ENCODE measurements around the gene TUBG2.
"Not testable (repeated sequence)": the region's sequence is repeated elsewhere in the genome, so short reads cannot be mapped to it uniquely, and the experiment has no call there.

TUBG2 gene

GRCh38 chr17:42659079-42659931, at the start of gene TUBG2:
Gene TUBG2, plus strand, starts transcription at chr17:42659284. Its CDS starts 220 bp downstream, at chr17:42659504.
- peak; percentile 91 for DNase-seq

DNA sequence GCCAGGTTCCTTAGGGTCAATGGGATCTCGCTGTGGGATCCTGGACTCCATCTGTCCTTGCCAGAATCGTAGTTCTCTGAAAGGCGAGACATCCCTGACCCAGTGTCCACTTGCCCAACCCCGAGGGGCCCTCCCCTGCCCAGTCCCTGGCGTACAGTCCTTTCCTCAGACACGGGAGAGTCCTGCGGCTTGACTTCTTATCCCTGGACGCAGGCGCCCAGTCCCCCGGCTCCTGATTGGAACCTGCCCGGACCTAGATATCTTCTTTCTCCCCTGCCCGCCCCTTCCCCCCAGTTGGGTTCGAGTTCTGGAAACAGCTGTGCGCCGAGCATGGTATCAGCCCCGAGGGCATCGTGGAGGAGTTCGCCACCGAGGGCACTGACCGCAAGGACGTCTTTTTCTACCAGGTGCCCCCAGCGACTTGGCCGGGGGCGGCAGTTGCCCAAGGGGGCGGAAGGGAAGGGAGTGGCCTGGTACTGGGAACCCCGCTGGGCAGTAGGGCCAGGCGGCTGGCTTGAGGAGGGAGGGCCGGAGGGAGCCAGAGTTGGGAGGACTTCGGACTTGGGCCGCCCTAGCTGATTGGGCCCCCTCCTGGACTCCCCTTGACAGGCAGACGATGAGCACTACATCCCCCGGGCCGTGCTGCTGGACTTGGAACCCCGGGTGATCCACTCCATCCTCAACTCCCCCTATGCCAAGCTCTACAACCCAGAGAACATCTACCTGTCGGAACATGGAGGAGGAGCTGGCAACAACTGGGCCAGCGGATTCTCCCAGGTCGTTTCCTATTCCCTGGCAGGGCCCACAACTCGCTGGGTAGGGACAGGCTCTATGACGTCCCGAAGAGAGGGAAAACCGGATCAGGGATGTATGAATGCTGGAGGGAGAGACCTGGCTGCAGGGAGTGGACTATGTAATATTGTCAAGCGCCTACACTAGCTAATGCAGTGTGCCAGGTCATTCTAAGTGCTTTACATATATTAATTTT, 49.0 kb upstream of the TUBG2 start:
- DNase-seq: not testable (repeated sequence)

DNA sequence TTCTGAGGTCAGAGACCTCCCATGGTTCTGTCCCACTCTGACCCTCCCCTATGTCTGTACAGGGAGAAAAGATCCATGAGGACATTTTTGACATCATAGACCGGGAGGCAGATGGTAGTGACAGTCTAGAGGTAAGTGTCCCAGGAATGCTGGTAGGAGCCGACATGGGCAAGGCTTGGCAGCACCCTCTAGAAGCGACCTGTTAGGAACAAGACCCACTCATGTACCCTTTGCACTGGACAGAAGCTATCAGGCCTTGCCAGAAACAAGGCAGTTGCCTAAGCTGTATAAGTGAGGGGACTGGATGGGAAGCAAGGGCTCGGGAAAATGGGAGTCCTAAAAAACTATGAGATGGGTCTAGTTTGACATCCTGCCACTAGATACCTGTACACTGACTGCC, 47.1 kb upstream of the TUBG2 start:
- no peak for DNase-seq

DNA sequence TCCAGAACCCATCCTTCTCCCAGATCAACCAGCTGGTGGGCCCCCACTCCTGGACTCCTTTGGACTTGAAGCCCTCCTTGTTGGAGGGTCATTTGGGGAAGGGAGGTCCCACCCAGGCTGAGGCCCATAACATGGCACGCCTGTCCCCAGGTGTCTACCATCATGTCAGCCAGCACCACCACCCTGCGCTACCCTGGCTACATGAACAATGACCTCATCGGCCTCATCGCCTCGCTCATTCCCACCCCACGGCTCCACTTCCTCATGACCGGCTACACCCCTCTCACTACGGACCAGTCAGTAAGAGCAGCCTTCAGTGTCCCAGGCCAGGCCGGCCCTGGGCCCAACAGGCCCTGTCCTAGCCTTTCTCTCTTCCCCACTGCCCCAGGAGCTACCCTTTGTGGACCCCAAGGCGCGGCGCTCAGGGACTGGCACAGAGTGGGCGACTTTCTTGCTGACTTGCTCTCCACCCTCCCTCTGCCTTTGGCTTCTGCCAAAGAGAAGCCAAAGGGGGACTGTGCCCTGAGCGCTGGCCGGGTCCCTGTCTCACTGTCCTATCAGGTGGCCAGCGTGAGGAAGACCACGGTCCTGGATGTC, 45.3 kb upstream of the TUBG2 start:
- no peak for DNase-seq

DNA sequence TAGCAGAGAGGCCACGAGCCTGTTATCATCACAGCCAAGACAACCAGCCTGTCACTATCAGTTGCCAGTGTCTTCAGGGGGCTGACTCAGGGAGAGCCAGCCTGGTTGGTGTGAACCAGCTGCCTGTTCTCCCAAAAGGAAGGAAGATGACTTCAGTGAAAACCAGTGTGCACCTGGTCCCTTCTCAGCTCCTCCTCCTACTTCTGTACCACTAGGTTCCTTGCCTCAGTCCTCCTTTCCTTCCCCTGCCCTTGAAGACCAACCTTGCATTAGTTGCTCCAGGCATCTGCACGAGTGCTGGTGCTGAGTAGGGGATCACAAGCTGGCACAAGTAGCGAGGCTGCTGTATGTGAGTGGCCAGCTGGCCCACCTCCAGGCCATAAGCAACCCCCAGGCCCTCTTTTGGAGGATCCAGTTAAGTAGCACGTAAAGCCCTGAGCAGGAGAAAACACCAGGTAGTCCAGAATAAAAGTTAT, 41.1 kb upstream of the TUBG2 start:
- DNase-seq: no peak

DNA sequence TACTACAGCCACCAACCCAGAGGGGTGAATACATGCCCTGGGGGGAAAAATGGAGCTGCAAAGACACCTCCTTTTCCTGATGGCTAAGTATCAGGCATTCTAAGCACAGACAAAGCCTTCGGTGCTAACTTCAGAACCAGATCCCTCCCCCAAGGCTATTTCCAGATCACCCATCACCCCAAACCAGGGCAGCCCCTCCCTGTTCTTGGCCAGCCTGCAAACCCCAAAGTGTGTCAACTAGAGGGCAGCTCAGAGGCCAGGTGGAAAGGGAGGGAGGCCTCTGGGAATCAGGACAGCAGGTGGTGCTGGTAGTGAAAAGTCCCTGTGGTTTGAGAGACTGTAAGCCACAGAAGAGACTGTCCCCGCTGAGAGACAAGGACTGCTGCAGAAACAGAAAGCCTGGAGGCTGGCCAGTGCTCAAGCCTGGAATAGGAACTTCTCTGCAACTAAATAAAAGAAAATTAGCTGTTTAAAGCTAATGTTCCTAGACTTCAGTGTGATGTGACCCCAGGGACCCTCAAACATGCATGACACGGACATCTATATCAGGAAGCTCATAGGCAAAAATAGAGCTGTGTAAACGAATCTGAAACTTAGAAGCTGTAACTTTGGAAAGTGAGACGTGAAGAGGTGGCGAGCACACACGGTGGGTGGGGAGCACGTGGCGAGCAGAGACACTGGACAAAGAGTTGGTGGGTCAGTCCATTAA, 40.5 kb upstream of the TUBG2 start:
- peak; percentile 75 for DNase-seq

- DNase-seq: not testable (repeated sequence)
Measured at GRCh38 chr17:42621987-42622386, 37.1 kb upstream of the TUBG2 start.

- DNase-seq: no peak
Measured at GRCh38 chr17:42623271-42623670, 35.8 kb upstream of the TUBG2 start.

DNA sequence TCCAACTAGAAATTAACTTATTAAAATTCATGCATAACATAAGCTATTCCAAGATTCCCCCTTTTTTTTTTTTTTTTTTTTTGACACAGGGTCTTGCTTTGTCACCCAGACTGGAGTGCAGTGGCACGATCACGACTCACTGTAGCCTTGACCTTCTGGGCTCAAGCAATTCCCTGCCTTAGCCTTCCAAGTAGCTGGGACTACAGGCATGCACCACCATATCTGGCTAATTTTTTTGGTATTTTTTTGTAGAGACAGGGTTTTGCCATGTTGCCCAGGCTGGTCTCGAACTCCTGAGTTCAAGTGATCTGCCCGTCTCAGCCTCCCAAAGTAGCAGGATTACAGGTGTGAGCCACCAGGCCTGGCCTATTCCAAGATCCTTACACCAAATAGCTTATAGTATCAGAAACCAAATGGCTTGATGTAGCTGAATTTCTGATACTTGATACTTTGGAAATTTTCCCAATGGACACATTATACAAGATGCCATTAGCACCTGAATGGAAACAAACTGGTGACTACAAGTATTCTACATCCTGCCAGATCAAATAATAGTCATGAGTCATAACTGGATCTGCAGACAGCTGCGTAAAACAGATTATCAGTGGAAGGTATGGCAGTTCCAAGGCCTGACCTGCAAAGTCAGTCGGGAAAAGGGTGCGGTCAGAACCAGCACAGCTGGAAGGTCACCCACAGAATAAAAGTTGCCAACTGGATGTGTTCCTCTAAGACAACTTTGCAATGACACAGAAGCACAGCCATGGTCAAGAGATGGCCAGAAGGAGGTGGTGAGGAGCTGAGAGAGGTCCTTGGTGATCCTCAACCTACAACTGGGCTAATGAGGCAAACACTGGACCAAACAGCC, 35.1 kb upstream of the TUBG2 start:
- DNase-seq: peak; percentile 77

- DNase-seq: not testable (repeated sequence)
Measured at GRCh38 chr17:42627032-42627764, 31.9 kb upstream of the TUBG2 start.

DNA sequence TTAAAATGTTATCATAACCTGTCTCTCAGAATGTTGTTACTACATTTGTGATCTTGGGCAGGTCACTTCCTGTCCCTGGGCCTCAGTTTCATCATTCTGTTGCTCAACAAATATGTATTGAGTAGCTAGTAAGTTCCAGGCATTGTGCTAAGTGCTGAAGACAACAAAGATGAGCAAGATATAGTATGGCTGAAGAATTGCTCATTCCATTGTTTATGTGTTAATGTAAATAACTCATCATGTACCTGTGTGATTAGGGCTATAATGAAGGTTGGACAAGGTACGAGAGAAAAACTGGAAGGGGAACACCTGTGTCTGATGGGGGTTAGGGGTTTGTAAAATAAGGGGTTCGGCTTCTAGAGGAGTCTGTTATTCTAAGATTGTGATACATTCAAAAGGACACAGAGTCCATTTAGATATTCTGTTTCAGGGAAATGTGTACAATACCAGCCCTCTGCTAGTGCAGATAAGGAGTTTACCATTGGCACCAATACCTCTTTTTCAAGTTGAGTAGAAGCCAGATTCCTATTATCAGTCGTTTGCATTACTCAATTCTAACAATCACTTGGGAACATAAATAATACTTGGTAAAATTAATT, 29.6 kb upstream of the TUBG2 start:
- DNase-seq: no peak

DNA sequence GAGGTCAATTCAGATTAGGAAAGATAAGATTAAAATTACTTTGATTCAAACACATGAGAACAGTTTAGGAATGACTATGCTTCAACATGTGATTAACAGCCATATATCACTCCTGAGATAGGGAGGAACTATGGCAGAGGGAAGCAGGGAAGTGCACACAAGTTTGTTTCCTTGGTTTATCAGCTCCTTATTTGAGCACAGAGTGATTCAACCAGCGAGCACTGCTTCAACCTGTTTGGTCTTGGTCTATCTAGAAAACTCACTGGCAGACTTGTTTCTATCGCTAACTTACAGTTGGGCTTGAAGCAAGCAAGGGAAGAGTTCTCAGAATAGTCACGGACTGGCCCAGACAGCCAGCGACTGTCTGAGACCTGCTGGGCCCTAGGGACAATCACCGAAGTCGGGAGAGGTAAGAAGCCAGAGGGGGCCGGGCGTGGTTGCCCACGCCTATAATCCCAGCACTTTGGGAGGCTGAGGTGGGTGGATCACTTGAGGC, 26.1 kb upstream of the TUBG2 start:
- no peak for DNase-seq

DNA sequence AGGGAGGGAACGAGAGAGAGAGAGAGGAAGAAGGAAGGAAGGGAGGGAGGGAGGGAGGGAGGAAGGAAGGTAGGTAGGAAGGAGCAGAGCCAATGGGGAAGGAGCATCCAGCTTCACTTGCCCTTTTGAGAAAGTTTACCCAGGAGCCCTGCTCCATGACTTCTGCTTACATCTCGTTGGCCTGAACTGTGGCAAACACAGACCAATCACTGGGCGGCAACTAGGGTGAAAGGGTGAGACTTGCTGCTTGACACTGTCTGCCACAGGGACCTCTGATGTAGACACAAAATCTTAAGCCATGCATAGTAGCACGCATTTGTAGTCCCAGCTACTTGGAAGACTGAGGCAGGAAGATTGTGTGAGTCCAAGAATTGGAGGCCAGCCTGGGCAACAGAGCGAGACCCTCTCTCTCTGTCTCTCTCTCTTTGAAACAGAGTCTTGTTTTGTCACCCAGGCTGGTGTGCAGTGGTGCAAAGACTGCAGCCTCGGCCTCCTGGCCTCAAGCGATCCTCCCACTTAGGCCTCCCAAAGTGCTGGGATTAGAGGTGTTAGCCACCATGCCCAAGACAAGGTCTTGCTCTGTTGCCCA, 19.5 kb upstream of the TUBG2 start:
- DNase-seq: no peak

- no peak for DNase-seq
Measured at GRCh38 chr17:42640121-42640520, 19.0 kb upstream of the TUBG2 start.

DNA sequence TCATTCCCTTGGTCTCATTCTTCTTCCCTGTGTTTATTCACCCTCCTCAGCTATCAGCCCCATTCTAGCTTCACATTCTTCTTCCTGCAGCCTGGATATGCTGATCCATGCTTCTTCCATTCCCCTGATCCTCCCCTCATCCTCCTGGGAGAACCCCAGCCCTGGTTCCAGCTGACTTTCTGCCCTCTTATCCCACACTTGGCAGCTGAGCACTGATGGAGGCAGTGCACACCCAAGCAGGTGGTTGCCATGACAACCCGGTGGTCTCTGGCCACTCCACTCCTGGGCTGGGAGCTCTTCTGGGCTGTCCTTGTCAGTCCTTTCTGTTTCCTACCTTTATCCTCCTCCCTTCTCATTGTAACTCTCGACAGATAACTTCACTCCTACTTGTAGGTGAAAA, 16.7 kb upstream of the TUBG2 start:
- no peak for DNase-seq

DNA sequence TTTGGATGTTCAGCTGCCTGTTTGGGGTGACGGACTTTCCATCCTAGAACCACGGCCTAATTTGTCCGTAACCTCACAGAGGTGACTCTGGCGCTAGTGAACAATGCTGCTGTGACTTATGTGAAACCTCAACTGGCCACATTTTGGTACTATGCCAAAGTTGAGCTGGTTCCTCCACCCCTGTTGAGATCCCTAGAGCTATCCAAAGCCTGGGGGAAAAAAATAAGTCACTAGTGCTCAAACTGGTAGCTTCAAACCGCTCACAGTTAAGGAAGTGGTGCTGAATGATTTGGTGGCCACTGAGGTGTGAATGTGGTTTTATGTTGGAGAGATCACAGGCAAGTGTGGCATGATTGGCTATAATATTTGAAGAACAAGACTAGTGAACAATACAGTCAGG, 11.3 kb upstream of the TUBG2 start:
- DNase-seq: no peak

DNA sequence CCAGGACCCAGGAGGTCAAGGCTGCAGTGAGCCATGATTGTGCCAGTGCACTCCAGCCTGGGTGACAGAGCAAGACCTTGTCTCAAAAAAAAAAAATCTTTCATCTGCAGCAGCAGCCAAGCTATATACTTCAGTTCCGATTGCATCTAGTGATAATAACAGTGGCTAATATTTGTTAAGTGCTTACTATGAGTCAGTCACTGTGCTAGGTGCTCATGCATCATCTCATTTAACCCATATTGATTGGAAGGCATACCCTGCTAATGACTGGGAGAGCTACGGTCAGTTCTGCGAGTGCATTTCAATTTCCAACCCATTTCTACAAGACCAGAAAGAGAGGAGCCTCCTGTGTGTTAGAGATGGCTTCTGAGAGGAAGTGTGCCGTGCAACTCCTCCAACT, 7.7 kb upstream of the TUBG2 start:
- no peak for DNase-seq

DNA sequence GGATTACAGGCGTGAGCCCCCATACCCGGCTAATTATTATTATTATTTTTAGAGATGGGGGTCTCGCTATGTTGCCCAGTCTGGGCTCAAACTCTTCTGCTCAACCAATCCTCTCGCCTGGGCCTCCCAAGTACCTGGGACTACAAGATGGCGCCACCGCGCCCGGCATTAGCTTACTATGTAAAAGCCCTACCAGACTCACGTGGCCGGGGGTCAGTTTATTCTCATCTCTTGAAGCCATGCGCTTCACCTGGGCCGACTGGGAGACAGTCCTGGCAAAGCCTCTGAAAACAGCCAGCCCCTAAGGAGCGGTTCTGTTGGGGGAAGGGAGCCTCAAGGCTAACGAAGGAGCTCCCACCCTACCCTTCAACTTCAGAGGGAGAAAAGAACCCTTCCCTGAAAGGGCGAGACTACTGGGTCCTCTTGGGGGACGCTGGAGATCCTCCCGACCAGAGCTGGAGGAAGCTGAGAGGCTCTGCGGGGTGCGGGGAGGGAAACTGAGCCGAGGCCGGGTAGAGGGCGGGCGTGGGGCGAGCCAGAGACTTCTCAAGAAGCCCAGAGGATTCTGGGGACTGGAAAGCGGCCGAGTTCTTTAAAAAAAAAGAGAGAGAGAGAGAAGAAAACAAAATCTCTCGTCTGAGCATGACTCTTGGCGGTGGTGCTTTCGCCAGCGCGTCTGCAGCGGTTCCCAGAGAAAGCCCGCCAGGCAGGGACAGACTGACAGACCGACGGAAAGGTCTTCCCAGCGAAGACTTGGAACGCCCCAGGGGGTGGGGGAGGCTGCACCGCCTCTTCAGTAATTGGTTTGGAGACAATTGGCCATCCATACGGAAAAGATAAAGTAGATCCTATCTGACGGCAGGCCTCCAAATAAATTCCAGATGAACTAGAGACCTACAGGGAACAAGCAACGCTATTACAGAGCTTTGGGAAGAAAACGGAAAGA, 5.6 kb upstream of the TUBG2 start:
- DNase-seq: no peak

- no peak for DNase-seq
Measured at GRCh38 chr17:42655528-42655927, 3.6 kb upstream of the TUBG2 start.
